ENCODE measurements around the gene NME9. TPM values are rescaled to one million over a fixed set of nuclear protein-coding genes. Genes with fewer than 3 reads are reported as not detected.

NME9 gene
- total RNA-seq, 1 donor from 2014 or later = not detected

- DNase-seq (ENCODE audit: low read depth) (no peak), FAIRE-seq (no peak)
- Histone ChIP-seq H3K36me3 (ENCODE audit: control insufficient read depth, insufficient read depth, low read length) (no peaks in the 10 kb centered on the region), H3K27me3 (ENCODE audit: control insufficient read depth, insufficient read depth, low read length) (no peaks in the 10 kb centered on the region), H3K4me3 (ENCODE audit: low read depth, low read length) (no peak overlapping the region)
- no peak for TF ChIP-seq CTCF (IDR thresholded peaks at IDR 0.05; ENCODE audit: insufficient read depth, low read length, severe bottlenecking)
These were observed 24.7 kb upstream of the NME9 start for GRCh38 chr3:138354376-138354775.

GRCh38 chr3:138351916-138352550, 22.4 kb upstream of the NME9 start:
- FAIRE-seq (no peak), DNase-seq (ENCODE audit: low read depth) (no peak)
- TF ChIP-seq CTCF (IDR thresholded peaks at IDR 0.05; ENCODE audit: insufficient read depth, low read length, severe bottlenecking) = no peak
- Histone ChIP-seq H3K4me3 (ENCODE audit: low read depth, low read length) (no peak overlapping the region), H3K27me3 (ENCODE audit: control insufficient read depth, insufficient read depth, low read length) (no peaks in the 10 kb centered on the region), H3K36me3 (ENCODE audit: control insufficient read depth, insufficient read depth, low read length) (no peaks in the 10 kb centered on the region)

GRCh38 chr3:138351151-138351550, 21.5 kb upstream of the NME9 start:
- peak; percentile 36 for FAIRE-seq
- peak; percentile 55 for DNase-seq (ENCODE audit: low read depth)
- H3K27me3 ChIP-seq (ENCODE audit: control insufficient read depth, insufficient read depth, low read length) = peaks cover 2% of the 10 kb centered on the region

GRCh38 chr3:138349926-138350665, 20.4 kb upstream of the NME9 start:
- Histone ChIP-seq H3K36me3 (ENCODE audit: control insufficient read depth, insufficient read depth, low read length) (no peaks in the 10 kb centered on the region), H3K27me3 (ENCODE audit: control insufficient read depth, insufficient read depth, low read length) (peaks cover 2% of the 10 kb centered on the region), H3K4me3 (ENCODE audit: low read depth, low read length) (no peak overlapping the region)
- TF ChIP-seq CTCF (IDR thresholded peaks at IDR 0.05; ENCODE audit: insufficient read depth, low read length, severe bottlenecking) = no peak
- DNase-seq (ENCODE audit: low read depth) = no peak
- no peak for FAIRE-seq

More at GRCh38 chr3:138351151-138351550, 21.5 kb upstream of the NME9 start:
- no peak overlapping the region for H3K4me3 ChIP-seq (ENCODE audit: low read depth, low read length)
- no peak for TF ChIP-seq CTCF (IDR thresholded peaks at IDR 0.05; ENCODE audit: insufficient read depth, low read length, severe bottlenecking)
- no peaks in the 10 kb centered on the region for H3K36me3 ChIP-seq (ENCODE audit: control insufficient read depth, insufficient read depth, low read length)

- H3K36me3 ChIP-seq (ENCODE audit: control insufficient read depth, insufficient read depth, low read length) = no peaks in the 10 kb centered on the region
- H3K27me3 ChIP-seq (ENCODE audit: control insufficient read depth, insufficient read depth, low read length) = peaks cover 2% of the 10 kb centered on the region
- H3K4me3 ChIP-seq (ENCODE audit: low read depth, low read length) = peak overlapping the region; percentile 58
- TF ChIP-seq CTCF (IDR thresholded peaks at IDR 0.05; ENCODE audit: insufficient read depth, low read length, severe bottlenecking) = no peak
- FAIRE-seq = no peak
- DNase-seq (ENCODE audit: low read depth) = no peak
These were observed 19.4 kb upstream of the NME9 start for GRCh38 chr3:138348754-138349739.
